GM23248 (cell line): ENCODE measurements around the gene METTL15. TPM values are rescaled to one million over a fixed set of nuclear protein-coding genes. Genes with fewer than 3 reads are reported as not detected.

Source experiments
- DNase-seq: peaks from one replicate; pipeline ENCODE4 v3.0.0-alpha.2; 2015
- H2AFZ ChIP-seq: fragments of 200-600 bp; sonication (generic); 2 replicates; pipeline ENCODE4 v1.6.1; 2016; ENCODE audit warnings: antibody characterized with exemption
- H3F3A ChIP-seq: fragments of 200-600 bp; sonication (generic); 2 replicates; pipeline ENCODE4 v1.6.1; 2016; ENCODE audit warnings: mild to moderate bottlenecking, antibody characterized with exemption, mixed run types; ENCODE audit not compliant: insufficient read depth
- H3K27ac ChIP-seq: fragments of 200-600 bp; sonication (generic); 2 replicates; pipeline ENCODE4 v1.5.1; 2016; ENCODE audit warnings: mild to moderate bottlenecking
- H3K27me3 ChIP-seq: fragments of 200-600 bp; sonication (generic); replicated peaks from 2 replicates; pipeline ENCODE4 v1.6.1; 2016; ENCODE audit warnings: mild to moderate bottlenecking; ENCODE audit not compliant: insufficient read depth
- H3K36me3 ChIP-seq: fragments of 200-600 bp; sonication (generic); 2 replicates; pipeline ENCODE4 v1.6.1; 2016; ENCODE audit warnings: low read depth, mild to moderate bottlenecking
- H3K4me1 ChIP-seq: fragments of 200-600 bp; sonication (generic); 2 replicates; pipeline ENCODE4 v1.6.1; 2016; ENCODE audit warnings: mild to moderate bottlenecking; ENCODE audit not compliant: insufficient read depth
- H3K4me2 ChIP-seq: fragments of 200-600 bp; sonication (generic); one replicate; pipeline ENCODE4 v1.6.1; 2016; ENCODE audit warnings: mild to moderate bottlenecking; ENCODE audit not compliant: unreplicated experiment
- H3K4me3 ChIP-seq: fragments of 200-600 bp; sonication (generic); 2 replicates; pipeline ENCODE4 v1.5.1; 2016; ENCODE audit warnings: mild to moderate bottlenecking
- H3K79me2 ChIP-seq: fragments of 200-600 bp; sonication (generic); 2 replicates; pipeline ENCODE4 v1.6.1; 2016; ENCODE audit warnings: mild to moderate bottlenecking; ENCODE audit not compliant: insufficient read depth
- H3K9ac ChIP-seq: fragments of 200-600 bp; sonication (generic); 2 replicates; pipeline ENCODE4 v1.6.1; 2016; ENCODE audit warnings: mild to moderate bottlenecking
- H3K9me2 ChIP-seq: fragments of 200-600 bp; sonication (generic); 2 replicates; pipeline ENCODE4 v1.6.1; 2016; ENCODE audit warnings: mixed run types, mild to moderate bottlenecking, moderate library complexity; ENCODE audit not compliant: insufficient read depth
- H3K9me3 ChIP-seq: fragments of 200-600 bp; sonication (generic); one replicate; pipeline ENCODE4 v1.6.1; 2017; ENCODE audit warnings: low read depth
- H4K20me1 ChIP-seq: fragments of 200-600 bp; sonication (generic); 2 replicates; pipeline ENCODE4 v1.6.0; 2016; ENCODE audit not compliant: insufficient read depth
- EZH2 ChIP-seq: fragments of 200-600 bp; sonication (generic); IDR thresholded peaks from 2 replicates; pipeline ENCODE4 v1.6.1; 2018; ENCODE audit warnings: antibody characterized with exemption, mild to moderate bottlenecking; ENCODE audit not compliant: insufficient read depth, poor library complexity, severe bottlenecking
- EZH2phosphoT487 ChIP-seq: fragments of 200-600 bp; sonication (generic); IDR thresholded peaks from 2 replicates; pipeline ENCODE4 v1.6.1; 2018; ENCODE audit warnings: antibody characterized with exemption, moderate library complexity, mild to moderate bottlenecking, low read depth; ENCODE audit not compliant: insufficient read depth
- WGBS, 2 experiments: methylation state at CpG; one replicate each; pipeline ENCODE4 v1.1.6; 2015 to 2017; ENCODE audit warnings: low lambda C conversion rate in 2 of 2, low coverage in 1 of 2; ENCODE audit errors: missing lambda C conversion rate in 2 of 2; 5-methylcytosine and 5-hydroxymethylcytosine counted together
- in situ Hi-C: fragments of 300-500 bp; cut with MboI; formaldehyde crosslinking; loops from 2 replicates; pipeline ENCODE4 v1.15.0; 2020
- polyA plus RNA-seq: library from polyadenylated mRNA; unstranded; fragments of >200 nt; fragmentation: Nextera tagmentation; extraction: Ambion mirVana; gene quantifications from 2 replicates; pipeline ENCODE4 v1.2.1, GENCODE V29; 2016
- total RNA-seq: library from RNA; depleted of rRNA; stranded (reverse); fragments of >200 nt; shearing (Covaris generic); gene quantifications from 2 replicates; pipeline ENCODE4 v1.2.3, GENCODE V29; 2014

METTL15 gene
- total and polyA plus RNA-seq, 2 experiments from 2014 or later, result 13.1 to 15.9 TPM

DNA sequence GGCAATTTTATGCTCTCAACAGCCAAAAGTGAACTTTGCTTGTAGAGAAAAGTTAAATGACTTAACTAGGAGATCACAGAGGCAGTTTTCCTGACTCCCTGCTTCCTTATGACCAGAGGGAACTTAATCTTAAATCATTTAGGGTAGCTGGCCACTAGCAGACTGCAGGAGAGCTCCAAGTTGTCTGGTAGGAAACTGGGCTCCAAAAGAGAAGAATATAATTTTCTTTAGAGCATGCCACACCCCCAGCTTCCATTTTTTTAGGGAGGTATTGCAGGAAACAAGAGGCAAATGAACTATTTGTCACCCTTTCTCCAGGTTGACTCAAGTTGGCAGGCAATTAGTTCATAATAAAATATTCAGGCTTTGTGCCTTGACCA, 2.6 kb downstream of the METTL15 start:
- H3F3A ChIP-seq, result peaks cover 21% of the 10 kb centered on the region
- H3K79me2 ChIP-seq, result peaks cover 87% of the 10 kb centered on the region

DNA sequence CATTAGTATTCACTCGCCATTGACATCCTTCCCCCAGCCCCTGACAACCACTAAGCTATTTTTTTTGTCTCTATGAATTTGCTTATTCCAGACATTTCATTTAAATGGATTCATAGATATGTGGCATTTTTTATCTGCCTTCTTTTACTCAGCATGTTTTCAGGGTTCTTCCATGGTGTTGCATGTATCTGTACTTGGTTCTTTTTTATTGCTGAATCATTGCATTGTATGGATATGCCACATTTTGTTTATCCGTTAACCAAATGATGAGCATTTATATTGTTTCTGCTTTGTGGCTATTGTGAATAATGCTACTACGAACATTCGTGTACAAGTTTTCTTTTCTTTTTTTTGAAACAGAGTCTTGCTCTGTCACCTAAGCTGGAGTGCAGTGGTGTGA, 5.9 kb downstream of the METTL15 start:
- no peak overlapping the region for H2AFZ ChIP-seq
- H4K20me1 ChIP-seq, result no peaks in the 10 kb centered on the region
- H3K4me1 ChIP-seq, result peaks cover 23% of the 10 kb centered on the region
- no peaks in the 10 kb centered on the region for H3K9me3 ChIP-seq
- peaks cover 19% of the 10 kb centered on the region; the same call in 1 of the 2 replicates for H3K36me3 ChIP-seq
- no peak for DNase-seq
- no peak overlapping the region for H3K27ac ChIP-seq
- in situ Hi-C loops, result loop anchor here (25.0 kb wide), 1 partner anchor 402 kb away; the partner anchor contains the start of gene BDNF
- H3K9me2 ChIP-seq, result no peaks in the 10 kb centered on the region
- H3K4me3 ChIP-seq, result no peak overlapping the region
- no peaks in the 10 kb centered on the region for H3K27me3 ChIP-seq
- H3K4me2 ChIP-seq, result no peak overlapping the region
- TF ChIP-seq EZH2 (no peak), EZH2phosphoT487 (no peak)
- peaks cover 80% of the 10 kb centered on the region for H3K79me2 ChIP-seq
- WGBS, 2 experiments, result 95 to 96% methylated on average over 4 of the region's 4 CpGs
- H3K9ac ChIP-seq, result no peak overlapping the region
- H3F3A ChIP-seq, result peaks cover 8% of the 10 kb centered on the region

More for the DNA sequence above, 2.6 kb downstream of the METTL15 start:
- peak overlapping the region; percentile 80 for H2AFZ ChIP-seq
- no peaks in the 10 kb centered on the region for H3K9me2 ChIP-seq
- no peaks in the 10 kb centered on the region for H3K9me3 ChIP-seq
- H3K36me3 ChIP-seq, result 0 out of 2 replicates have a peak, but pooled peaks cover 10% of the 10 kb centered on the region
- peak overlapping the region; percentile 97 for H3K27ac ChIP-seq
- no peaks in the 10 kb centered on the region for H4K20me1 ChIP-seq
- H3K9ac ChIP-seq, result peak overlapping the region; percentile 98
- TF ChIP-seq EZH2phosphoT487 (no peak), EZH2 (no peak)
- peaks cover 43% of the 10 kb centered on the region for H3K4me1 ChIP-seq
- H3K4me3 ChIP-seq, result peak overlapping the region; percentile 94
- H3K27me3 ChIP-seq, result no peaks in the 10 kb centered on the region
- H3K4me2 ChIP-seq, result peak overlapping the region; percentile 94
- peak; percentile 57 for DNase-seq
- in situ Hi-C loops, result loop anchor here (25.0 kb wide), 1 partner anchor 399 kb away; the partner anchor contains the start of gene BDNF

DNA sequence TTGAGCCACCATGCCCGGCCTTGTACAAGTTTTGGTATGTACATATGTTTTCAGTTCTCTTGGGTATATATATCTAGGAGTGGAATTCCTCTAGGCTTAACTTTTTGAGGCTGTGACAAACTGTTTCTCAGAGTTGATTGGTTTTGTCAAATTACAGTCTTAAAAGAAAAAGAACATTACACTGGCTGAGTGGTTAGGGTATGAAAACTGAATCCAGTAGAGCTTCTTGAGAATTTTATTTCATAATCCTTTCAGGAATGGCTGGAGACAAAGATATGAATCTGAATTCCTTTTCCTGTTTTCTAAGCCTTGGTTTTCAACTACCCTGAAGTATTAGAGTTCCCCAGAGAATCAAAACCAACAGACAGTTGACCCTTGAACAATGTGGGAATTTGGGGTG, 6.5 kb downstream of the METTL15 start:
- in situ Hi-C loops, result loop anchor here (25.0 kb wide), 1 partner anchor 402 kb away; the partner anchor contains the start of gene BDNF
- H3K79me2 ChIP-seq, result peaks cover 79% of the 10 kb centered on the region
- WGBS, 2 experiments, result 55 to 64% methylated on average over 1 of the region's 1 CpG
- no peak overlapping the region for H3K4me2 ChIP-seq
- no peak for DNase-seq
- TF ChIP-seq EZH2phosphoT487, result no peak
- no peak for TF ChIP-seq EZH2
- no peak overlapping the region for H3K9ac ChIP-seq
- H4K20me1 ChIP-seq, result no peaks in the 10 kb centered on the region
- H3K27ac ChIP-seq, result no peak overlapping the region
- no peak overlapping the region for H3K4me3 ChIP-seq
- peaks cover 19% of the 10 kb centered on the region; the same call in 1 of the 2 replicates for H3K36me3 ChIP-seq
- H3K9me3 ChIP-seq, result no peaks in the 10 kb centered on the region
- peaks cover 2% of the 10 kb centered on the region; the same call in 1 of the 2 replicates for H3F3A ChIP-seq
- H3K9me2 ChIP-seq, result no peaks in the 10 kb centered on the region
- no peak overlapping the region for H2AFZ ChIP-seq
- peaks cover 17% of the 10 kb centered on the region for H3K4me1 ChIP-seq
- no peaks in the 10 kb centered on the region for H3K27me3 ChIP-seq

DNA sequence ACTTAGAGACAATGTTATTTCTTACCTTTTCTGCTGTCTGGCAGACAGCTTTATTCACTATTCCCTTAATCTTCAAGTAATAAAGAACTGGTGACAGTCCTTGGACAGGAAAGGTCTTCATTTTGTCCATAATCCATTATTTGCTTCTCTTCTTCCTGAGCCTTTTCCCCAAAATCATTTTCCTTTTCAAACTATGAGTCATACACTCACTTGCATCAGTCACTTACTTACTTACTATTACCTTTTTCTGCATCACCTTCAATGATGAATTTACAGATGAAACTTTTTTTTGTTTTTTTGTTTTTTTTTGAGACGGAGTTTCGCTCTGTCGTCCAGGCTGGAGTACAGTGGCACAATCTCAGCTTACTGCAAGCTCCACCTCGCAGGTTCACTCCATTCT, 9.5 kb downstream of the METTL15 start:
- H3K9ac ChIP-seq, result no peak overlapping the region
- DNase-seq, result peak; percentile 11
- peaks cover 19% of the 10 kb centered on the region; the same call in 1 of the 2 replicates for H3K36me3 ChIP-seq
- peaks cover 77% of the 10 kb centered on the region for H3K79me2 ChIP-seq
- in situ Hi-C loops, result loop anchor here (25.0 kb wide), 1 partner anchor 405 kb away; the partner anchor contains the start of gene BDNF
- H3K9me2 ChIP-seq, result no peaks in the 10 kb centered on the region
- 96 to 99% methylated on average over 4 of the region's 4 CpGs for WGBS, 2 experiments
- H3F3A ChIP-seq, result no peaks in the 10 kb centered on the region
- no peaks in the 10 kb centered on the region for H3K27me3 ChIP-seq
- no peak for TF ChIP-seq EZH2phosphoT487
- no peak for TF ChIP-seq EZH2
- H3K4me1 ChIP-seq, result peaks cover 2% of the 10 kb centered on the region
- no peaks in the 10 kb centered on the region for H3K9me3 ChIP-seq
- no peaks in the 10 kb centered on the region for H4K20me1 ChIP-seq
- no peak overlapping the region for H3K27ac ChIP-seq
- H3K4me3 ChIP-seq, result no peak overlapping the region
- H3K4me2 ChIP-seq, result no peak overlapping the region
- no peak overlapping the region for H2AFZ ChIP-seq
